SK-N-MC (cell line): Measurements from ENCODE around the gene RIMBP3C.
"Not testable (repeated sequence)": the region's sequence is repeated elsewhere in the genome, so short reads cannot be mapped to it uniquely, and the experiment has no call there.

Experiments used
- EZH2 ChIP-seq: fragments of 200-600 bp; sonication (generic); IDR thresholded peaks from one replicate; pipeline ENCODE4 v1.6.1; 2017; ENCODE audit warnings: antibody characterized with exemption
- POLR2AphosphoS5 ChIP-seq: IDR thresholded peaks from 2 replicates; pipeline ENCODE4 v1.6.1; 2012; ENCODE audit warnings: mild to moderate bottlenecking, low read depth, low read length, borderline replicate concordance

GRCh38 chr22:21531525-21531924 lies 19.7 kb downstream of the RIMBP3C start:
- not testable (repeated sequence) for TF ChIP-seq POLR2AphosphoS5, EZH2
